Colonic mucosa (tissue), 4 donors: ENCODE data around the gene DTNB. TPM values are rescaled to one million over a fixed set of nuclear protein-coding genes. Genes with fewer than 3 reads are reported as not detected.
"Not testable (repeated sequence)": the region's sequence is repeated elsewhere in the genome, so short reads cannot be mapped to it uniquely, and the experiment has no call there.

Experiments
- DNase-seq: peaks from one replicate; pipeline ENCODE4 v3.0.0-alpha.2; 2020
- H3K27ac ChIP-seq: fragments of 200-600 bp; one replicate; pipeline ENCODE4 v1.8.0; 2021
- H3K27me3 ChIP-seq: fragments of 200-600 bp; one replicate; pipeline ENCODE4 v1.8.0; 2021
- H3K36me3 ChIP-seq: fragments of 200-600 bp; one replicate; pipeline ENCODE4 v1.8.0; 2021
- H3K4me1 ChIP-seq: fragments of 200-600 bp; one replicate; pipeline ENCODE4 v1.8.0; 2021; ENCODE audit warnings: mild to moderate bottlenecking
- H3K4me3 ChIP-seq: fragments of 200-600 bp; one replicate; pipeline ENCODE4 v1.8.0; 2021
- H3K9ac ChIP-seq, 2 donors: one replicate each; pipeline ENCODE4 v1.7.0; 2013; ENCODE audit warnings: control low read depth in 2 of 2, low read depth in 2 of 2, low read length in 2 of 2
- H3K9me3 ChIP-seq: fragments of 200-600 bp; one replicate; pipeline ENCODE4 v1.8.0; 2021
- CTCF ChIP-seq: fragments of 200-600 bp; IDR thresholded peaks from one replicate; pipeline ENCODE4 v1.8.0; 2022; ENCODE audit warnings: antibody characterized with exemption, mild to moderate bottlenecking
- intact Hi-C: fragments of 100-400 bp; cut with DNase I; formaldehyde crosslinking; loops from one replicate; pipeline ENCODE4 v1.14.1; 2022
- total RNA-seq, 2 donors: library from RNA; stranded (reverse); fragmentation: NEBNext Ultra II Directional in 1 of 2; extraction: Animal tissue kit (Norgen Biotek cat#: 25700) in 1 of 2; gene quantifications; one replicate each; pipeline ENCODE4 v1.2.1, GENCODE V29; 2021
- donor health status: healthy.
- donor health status: DM: no; HTN: no; CAD: no.
- donor health status: DM: no; HTN: no; CAD: no.

DTNB gene
- total RNA-seq, 2 donors from 2014 or later = 5.2 to 9.3 TPM

- Histone ChIP-seq H3K9me3 (no peaks in the 10 kb centered on the region), H3K4me1 (no peaks in the 10 kb centered on the region), H3K4me3 (no peak overlapping the region), H3K9ac (no peak overlapping the region), H3K27ac (no peak overlapping the region), H3K27me3 (no peaks in the 10 kb centered on the region), H3K36me3 (no peaks in the 10 kb centered on the region)
- no peak for DNase-seq
- intact Hi-C loops = no loop called here
- TF ChIP-seq CTCF = no peak
These were observed 38.4 kb upstream of the DTNB start for GRCh38 chr2:25711675-25712354.

GRCh38 chr2:25710750-25711149 lies 37.4 kb upstream of the DTNB start:
- Histone ChIP-seq H3K9me3 (no peaks in the 10 kb centered on the region), H3K4me3 (no peak overlapping the region), H3K27me3 (no peaks in the 10 kb centered on the region), H3K4me1 (no peaks in the 10 kb centered on the region), H3K9ac (no peak overlapping the region), H3K27ac (no peak overlapping the region), H3K36me3 (no peaks in the 10 kb centered on the region)
- TF ChIP-seq CTCF = no peak
- intact Hi-C loops = no loop called here
- no peak for DNase-seq

- no peaks in the 10 kb centered on the region for H3K9me3 ChIP-seq
- H3K9ac ChIP-seq = no peak overlapping the region
- no peak overlapping the region for H3K4me3 ChIP-seq
- TF ChIP-seq CTCF = no peak
- H3K36me3 ChIP-seq = no peaks in the 10 kb centered on the region
- no peaks in the 10 kb centered on the region for H3K4me1 ChIP-seq
- intact Hi-C loops = no loop called here
- H3K27me3 ChIP-seq = no peaks in the 10 kb centered on the region
- no peak overlapping the region for H3K27ac ChIP-seq
- no peak for DNase-seq
These were observed 36.0 kb upstream of the DTNB start for GRCh38 chr2:25709349-25709748.

- Histone ChIP-seq H3K9me3 (no peaks in the 10 kb centered on the region), H3K27ac (no peak overlapping the region), H3K36me3 (no peaks in the 10 kb centered on the region), H3K27me3 (no peaks in the 10 kb centered on the region), H3K4me3 (no peak overlapping the region), H3K9ac (no peak overlapping the region), H3K4me1 (no peaks in the 10 kb centered on the region)
- intact Hi-C loops = no loop called here
- no peak for TF ChIP-seq CTCF
- DNase-seq = no peak
These were observed 34.7 kb upstream of the DTNB start for GRCh38 chr2:25707927-25708590.

- H3K4me3 ChIP-seq, H3K36me3 ChIP-seq, H3K4me1 ChIP-seq, intact Hi-C loops, H3K27me3 ChIP-seq, H3K9me3 ChIP-seq, H3K9ac ChIP-seq, DNase-seq, H3K27ac ChIP-seq: not testable (repeated sequence)
These were observed 32.2 kb upstream of the DTNB start for GRCh38 chr2:25705575-25705974.

GRCh38 chr2:25701801-25702200 lies 28.4 kb upstream of the DTNB start:
- H3K4me1 ChIP-seq = no peaks in the 10 kb centered on the region
- intact Hi-C loops = no loop called here
- no peak overlapping the region for H3K9ac ChIP-seq
- H3K36me3 ChIP-seq = no peaks in the 10 kb centered on the region
- H3K9me3 ChIP-seq = no peaks in the 10 kb centered on the region
- H3K27me3 ChIP-seq = no peaks in the 10 kb centered on the region
- TF ChIP-seq CTCF = no peak
- no peak for DNase-seq
- no peak overlapping the region for H3K4me3 ChIP-seq
- no peak overlapping the region for H3K27ac ChIP-seq
